IPS DF 4.7 (cell line): ENCODE data around the gene RNF25.

Experiments
- DNase-seq: peaks from one replicate; pipeline ENCODE4 v3.0.0-alpha.2; 2013; ENCODE audit warnings: low spot score; ENCODE audit errors: extremely low read depth

The RNF25 gene

GRCh38 chr2:218623366-218623705, 48.5 kb downstream of the RNF25 start:
- no peak for DNase-seq

GRCh38 chr2:218622606-218623365, 49.0 kb downstream of the RNF25 start:
- DNase-seq: no peak

DNA sequence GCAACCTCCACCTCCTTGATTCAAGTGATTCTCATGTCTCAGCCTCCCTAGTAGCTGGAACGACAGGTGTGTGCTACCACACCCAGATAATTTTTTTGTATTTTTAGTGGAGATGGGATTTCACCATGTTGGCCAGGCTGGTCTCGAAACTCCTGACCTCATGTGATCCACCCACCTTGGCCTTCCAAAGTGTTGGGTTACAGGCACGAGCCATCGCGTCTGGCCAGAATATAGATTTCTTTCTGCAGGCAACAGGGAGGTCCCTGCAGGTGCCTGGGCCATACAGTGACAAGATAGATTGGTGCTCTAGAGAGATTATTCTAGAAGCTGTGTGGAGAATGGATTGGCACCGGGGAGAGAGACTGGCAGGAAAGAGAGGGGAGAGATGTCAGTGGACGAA, 50.8 kb downstream of the RNF25 start:
- no peak for DNase-seq

GRCh38 chr2:218618102-218618860, 53.5 kb downstream of the RNF25 start:
- DNase-seq: no peak

DNA sequence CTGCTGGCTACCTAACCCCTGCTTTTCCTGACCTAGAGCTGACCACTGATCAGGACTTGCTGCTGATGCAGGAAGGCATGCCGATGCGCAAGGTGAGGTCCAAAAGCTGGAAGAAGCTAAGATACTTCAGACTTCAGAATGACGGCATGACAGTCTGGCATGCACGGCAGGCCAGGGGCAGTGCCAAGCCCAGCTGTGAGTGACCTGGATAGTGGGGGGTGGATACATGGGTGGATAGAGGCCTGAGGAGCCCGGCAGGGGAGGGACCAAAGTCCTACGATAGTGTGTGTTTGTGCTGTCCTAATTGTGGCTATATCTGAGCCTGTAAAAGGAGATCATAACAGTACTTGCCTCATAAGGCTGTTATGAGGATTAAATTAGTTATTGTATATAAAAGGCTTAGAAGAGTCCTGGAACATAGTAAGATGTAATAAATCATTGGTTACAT, 55.9 kb downstream of the RNF25 start:
- DNase-seq: no peak
